GM18951 (cell line): ENCODE data around the gene SHROOM4.

Experiments used
- POLR2A ChIP-seq: IDR thresholded peaks from 4 replicates; pipeline ENCODE4 v1.6.1; 2011; ENCODE audit warnings: mild to moderate bottlenecking; ENCODE audit not compliant: insufficient read length, insufficient read depth; ENCODE audit errors: extremely low read depth
- in situ Hi-C: fragments of 300-500 bp; cut with MboI; formaldehyde crosslinking; loops from one replicate; pipeline ENCODE4 v1.12.0; 2022; ENCODE audit warnings: low sequenced_read_pairs, mixed read lengths, inconsistent platforms; ENCODE audit not compliant: unreplicated experiment

The SHROOM4 gene

GRCh38 chrX:50815120-50815519 lies 1.1 kb upstream of the SHROOM4 start:
- TF ChIP-seq POLR2A, result no peak
- in situ Hi-C loops, result no loop called here

- TF ChIP-seq POLR2A, result no peak
- in situ Hi-C loops, result no loop called here
These were observed 707 bp upstream of the SHROOM4 start for GRCh38 chrX:50814701-50815100.

- in situ Hi-C loops, result no loop called here
- no peak for TF ChIP-seq POLR2A
These were observed 775 bp downstream of the SHROOM4 start for GRCh38 chrX:50812995-50813842.

GRCh38 chrX:50805276-50805675 lies 8.7 kb downstream of the SHROOM4 start:
- TF ChIP-seq POLR2A, result no peak
- in situ Hi-C loops, result no loop called here

GRCh38 chrX:50801135-50801534 lies 12.9 kb downstream of the SHROOM4 start:
- in situ Hi-C loops, result no loop called here
- TF ChIP-seq POLR2A, result no peak

- no peak for TF ChIP-seq POLR2A
- in situ Hi-C loops, result no loop called here
These were observed 14.4 kb downstream of the SHROOM4 start for GRCh38 chrX:50799531-50799961.

GRCh38 chrX:50798783-50799182 lies 15.2 kb downstream of the SHROOM4 start:
- no peak for TF ChIP-seq POLR2A
- in situ Hi-C loops, result no loop called here

- no peak for TF ChIP-seq POLR2A
- in situ Hi-C loops, result no loop called here
These were observed 26.9 kb downstream of the SHROOM4 start for GRCh38 chrX:50787099-50787498.

GRCh38 chrX:50780144-50780543 lies 33.9 kb downstream of the SHROOM4 start:
- in situ Hi-C loops, result no loop called here
- TF ChIP-seq POLR2A, result no peak

- in situ Hi-C loops, result no loop called here
- TF ChIP-seq POLR2A, result no peak
These were observed 34.3 kb downstream of the SHROOM4 start for GRCh38 chrX:50779694-50780093.

- in situ Hi-C loops, result no loop called here
- no peak for TF ChIP-seq POLR2A
These were observed 35.7 kb downstream of the SHROOM4 start for GRCh38 chrX:50778272-50778671.

GRCh38 chrX:50776248-50776647 lies 37.7 kb downstream of the SHROOM4 start:
- TF ChIP-seq POLR2A, result no peak
- in situ Hi-C loops, result no loop called here

- no peak for TF ChIP-seq POLR2A
These were observed 42.6 kb downstream of the SHROOM4 start for GRCh38 chrX:50771382-50771781.

GRCh38 chrX:50770702-50771101 lies 43.3 kb downstream of the SHROOM4 start:
- in situ Hi-C loops, result no loop called here
- TF ChIP-seq POLR2A, result no peak

More at GRCh38 chrX:50771382-50771781, 42.6 kb downstream of the SHROOM4 start:
- in situ Hi-C loops, result no loop called here
